Activated T-helper 9 cell treated with anti-CD3 and anti-CD28 coated beads, Interleukin-2, amount 50 U/mL, for 16 hours (primary cell): Measurements from ENCODE around the gene CAMK2N2.
A peak's percentile ranks its signal among the peaks of the same experiment; 100 is the strongest.

ENCODE experiments used
- DNase-seq: peaks from one replicate; pipeline ENCODE4 v3.0.0-alpha.2; 2020; ENCODE audit warnings: low read depth

The CAMK2N2 gene

GRCh38 chr3:184261270-184261853 is at the start of gene CAMK2N2:
Gene CAMK2N2, minus strand, starts transcription at chr3:184261553. Its CDS starts 268 bp downstream, at chr3:184261285.
- DNase-seq, result peak; percentile 54

DNA sequence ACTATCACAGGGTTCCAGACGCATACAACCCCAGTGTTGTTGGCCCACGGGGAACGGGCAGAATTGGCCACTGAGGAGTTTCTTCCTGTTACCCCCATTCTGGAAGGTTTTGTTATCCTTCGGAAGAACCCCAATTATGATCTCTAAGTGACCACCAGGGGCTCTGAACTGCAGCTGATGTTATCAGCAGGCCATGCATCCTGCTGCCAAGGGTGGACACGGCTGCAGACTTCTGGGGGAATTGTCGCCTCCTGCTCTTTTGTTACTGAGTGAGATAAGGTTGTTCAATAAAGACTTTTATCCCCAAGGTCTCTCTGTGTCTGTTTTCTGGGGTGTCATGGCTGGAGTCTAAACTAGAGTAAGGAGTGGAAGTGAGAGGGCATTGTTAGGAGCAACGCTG is 47.4 kb upstream of the CAMK2N2 start:
- DNase-seq, result no peak

GRCh38 chr3:184307915-184308314 is 46.6 kb upstream of the CAMK2N2 start:
- no peak for DNase-seq

DNA sequence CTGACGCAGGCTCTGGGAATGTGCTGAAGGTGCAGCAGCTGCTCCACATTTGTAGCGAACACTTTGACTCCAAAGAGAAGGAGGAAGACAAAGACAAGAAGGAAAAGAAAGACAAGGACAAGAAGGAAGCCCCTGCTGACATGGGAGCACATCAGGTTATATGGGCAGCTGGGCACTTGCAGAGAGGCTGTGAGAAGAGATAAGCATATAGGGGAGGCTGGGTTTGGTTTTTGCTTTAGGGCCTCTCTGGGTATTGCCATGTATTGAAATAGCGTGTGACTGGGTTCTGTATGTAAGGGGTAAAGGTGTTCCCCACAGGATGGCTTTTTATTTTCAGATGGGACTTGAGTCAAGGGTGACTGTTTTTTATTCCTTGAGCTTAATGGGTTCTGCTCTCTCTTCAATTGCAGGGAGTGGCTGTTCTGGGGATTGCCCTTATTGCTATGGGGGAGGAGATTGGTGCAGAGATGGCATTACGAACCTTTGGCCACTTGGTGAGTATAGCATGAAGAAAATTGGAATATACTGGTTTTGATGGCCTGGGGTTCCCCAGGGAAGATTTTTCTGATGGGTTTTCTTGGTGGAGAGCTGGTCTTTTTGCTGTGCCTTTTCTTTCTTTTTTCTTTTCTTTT is 45.1 kb upstream of the CAMK2N2 start:
- DNase-seq, result no peak

GRCh38 chr3:184305577-184305976 is 44.2 kb upstream of the CAMK2N2 start:
- DNase-seq, result no peak

- no peak for DNase-seq
These were observed 39.0 kb upstream of the CAMK2N2 start for GRCh38 chr3:184300378-184300720.

DNA sequence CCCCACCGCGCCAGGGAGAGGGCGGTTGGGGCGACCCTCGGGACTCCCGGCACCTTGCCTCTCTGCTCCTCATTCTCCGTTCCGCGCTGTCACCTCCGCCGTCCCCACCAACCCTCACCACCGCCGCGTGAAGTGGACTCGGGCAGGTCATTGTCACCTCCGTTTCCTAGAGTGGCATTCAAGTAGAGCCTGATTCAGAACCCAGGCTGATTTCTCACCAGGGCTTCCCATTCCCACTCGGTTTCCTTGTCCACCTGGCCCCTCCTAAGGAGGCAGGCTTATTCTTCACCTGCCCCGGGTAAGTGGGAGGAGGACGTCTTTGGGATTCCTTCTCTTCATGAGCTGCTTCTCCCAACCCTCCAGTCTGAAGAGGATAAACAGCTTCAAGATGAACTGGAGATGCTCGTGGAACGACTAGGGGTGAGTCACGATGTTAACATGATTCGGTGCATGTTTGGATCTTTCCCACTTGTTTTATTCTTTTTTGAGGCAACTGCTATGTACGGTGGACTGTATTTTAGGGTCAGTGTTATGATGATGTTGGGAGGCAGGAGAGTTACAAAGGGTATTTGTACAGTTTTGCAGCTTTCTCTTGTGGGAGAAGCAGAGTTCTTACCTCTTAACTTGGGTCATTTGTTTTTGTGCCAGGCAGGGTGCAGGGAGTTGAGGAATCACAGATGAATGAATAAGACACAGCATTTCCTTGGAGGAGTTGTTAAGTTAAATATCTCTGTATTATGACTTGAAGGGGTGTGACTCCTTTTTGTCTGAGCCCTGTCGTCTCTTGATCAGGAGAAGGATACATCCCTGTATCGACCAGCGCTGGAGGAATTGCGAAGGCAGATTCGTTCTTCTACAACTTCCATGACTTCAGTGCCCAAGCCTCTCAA is 38.4 kb upstream of the CAMK2N2 start:
- no peak for DNase-seq

DNA sequence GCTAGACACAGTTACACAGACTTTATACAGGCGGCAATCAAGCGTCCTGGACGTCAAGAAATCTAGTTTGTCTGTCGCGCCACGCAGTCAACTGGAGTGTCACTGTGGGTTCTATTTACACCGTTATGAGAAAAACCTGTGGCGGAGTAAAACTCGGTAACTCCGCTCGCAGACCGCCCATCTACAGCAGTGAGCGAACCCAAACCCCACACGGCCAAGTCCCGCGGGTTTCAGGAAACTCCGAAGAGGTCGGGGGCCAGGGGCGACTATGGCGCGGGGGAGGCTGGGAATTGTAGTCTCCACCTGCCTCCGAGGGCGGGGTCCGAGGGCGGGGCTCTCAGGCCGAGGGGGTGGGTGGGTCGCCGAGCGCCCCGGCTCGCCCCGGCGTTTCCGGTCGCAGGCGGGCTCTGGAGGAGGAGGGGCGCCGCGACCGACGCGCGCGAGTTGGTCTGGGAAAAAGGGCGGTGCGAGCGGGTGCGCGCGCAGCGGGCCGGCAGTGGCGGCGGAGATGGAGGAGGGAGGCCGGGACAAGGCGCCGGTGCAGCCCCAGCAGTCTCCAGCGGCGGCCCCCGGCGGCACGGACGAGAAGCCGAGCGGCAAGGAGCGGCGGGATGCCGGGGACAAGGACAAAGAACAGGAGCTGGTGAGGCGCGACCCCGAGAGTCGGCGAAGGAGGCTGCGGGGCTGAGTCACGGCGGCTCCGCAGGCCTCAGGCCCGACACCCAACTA is 37.6 kb upstream of the CAMK2N2 start, which contains the start of gene PSMD2:
TSS of gene PSMD2 (plus strand) at position 483 of the 729 bp plus-strand sequence. CDS start at position 509, 26 bp downstream.
- DNase-seq, result peak; percentile 99

DNA sequence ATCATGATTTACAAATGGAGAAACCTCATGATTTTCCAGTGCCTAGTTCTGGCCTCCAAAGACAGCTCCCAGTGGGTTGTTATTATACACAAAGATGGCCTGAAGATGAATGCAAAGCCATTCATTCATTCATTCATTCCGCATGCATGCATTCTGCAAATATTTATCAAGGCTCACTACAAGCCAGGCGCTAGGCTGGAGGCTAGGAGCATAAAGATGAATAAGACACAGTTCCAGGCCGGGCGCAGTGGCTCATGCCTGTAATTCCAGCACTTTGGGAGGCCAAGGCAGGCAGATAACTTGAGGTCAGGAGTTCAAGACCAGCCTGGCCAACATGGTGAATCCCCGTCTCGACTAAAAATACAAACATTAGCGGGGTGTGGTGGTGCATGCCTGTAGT is 35.3 kb upstream of the CAMK2N2 start:
- DNase-seq, result no peak

- no peak for DNase-seq
These were observed 34.4 kb upstream of the CAMK2N2 start for GRCh38 chr3:184295771-184296170.

- DNase-seq, result no peak
These were observed 30.5 kb upstream of the CAMK2N2 start for GRCh38 chr3:184291738-184292445.

- no peak for DNase-seq
These were observed 29.8 kb upstream of the CAMK2N2 start for GRCh38 chr3:184291044-184291737.

DNA sequence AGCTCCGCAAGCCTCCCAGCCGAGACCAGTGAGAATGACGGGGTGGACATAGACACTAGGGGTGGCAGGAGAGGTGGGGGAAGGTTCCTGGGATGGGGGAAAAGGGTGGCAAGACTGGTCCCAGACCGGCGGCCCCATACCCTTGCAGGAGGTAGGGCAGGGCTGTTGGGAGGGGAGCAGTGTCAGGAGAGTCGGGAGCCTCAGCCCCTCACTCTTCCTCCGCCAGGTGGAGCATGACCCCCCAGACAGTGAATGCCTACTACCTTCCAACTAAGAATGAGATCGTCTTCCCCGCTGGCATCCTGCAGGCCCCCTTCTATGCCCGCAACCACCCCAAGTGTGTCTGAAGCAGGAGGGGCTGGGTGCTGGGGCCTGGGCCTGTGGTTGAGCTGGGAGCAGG is 29.0 kb upstream of the CAMK2N2 start:
- no peak for DNase-seq

GRCh38 chr3:184289426-184289938 is 28.1 kb upstream of the CAMK2N2 start:
- peak; percentile 54 for DNase-seq

DNA sequence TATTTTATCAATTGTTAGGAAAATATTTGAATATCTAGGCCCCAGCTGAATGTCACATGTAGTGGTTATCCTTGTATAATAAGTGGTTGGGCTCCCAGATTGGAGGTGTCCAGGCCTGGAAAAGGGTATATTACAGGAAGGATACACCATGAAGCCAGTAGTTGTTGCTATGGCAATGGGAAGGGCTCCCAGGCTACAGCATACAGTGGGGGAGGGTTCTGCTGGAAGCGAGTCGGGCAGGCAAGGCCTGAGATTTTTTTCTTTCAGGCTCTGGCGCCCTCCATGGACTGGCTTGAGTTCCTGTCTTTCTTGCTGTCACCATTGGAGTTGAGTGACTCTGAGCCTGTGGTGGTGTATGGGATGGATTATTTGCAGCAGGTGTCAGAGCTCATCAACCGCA is 23.3 kb upstream of the CAMK2N2 start:
- no peak for DNase-seq

DNA sequence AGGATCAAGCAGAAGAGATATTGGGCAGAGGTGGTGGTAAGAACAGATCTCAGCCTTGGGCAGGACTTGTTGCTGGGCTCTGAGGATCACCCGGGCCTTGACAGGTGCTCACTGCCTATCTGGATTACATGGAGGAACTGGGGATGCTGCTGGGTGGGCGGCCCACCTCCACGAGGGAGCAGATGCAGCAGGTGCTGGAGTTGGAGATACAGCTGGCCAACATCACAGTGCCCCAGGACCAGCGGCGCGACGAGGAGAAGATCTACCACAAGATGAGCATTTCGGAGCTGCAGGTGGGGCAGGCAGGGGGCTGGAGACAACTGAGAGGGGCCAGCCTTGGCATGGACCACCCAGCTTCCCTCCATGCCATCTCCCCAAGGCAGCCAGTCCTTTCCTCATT is 22.3 kb upstream of the CAMK2N2 start:
- DNase-seq, result no peak

- DNase-seq, result no peak
These were observed 21.6 kb upstream of the CAMK2N2 start for GRCh38 chr3:184282941-184283340.

- no peak for DNase-seq
These were observed 16.0 kb upstream of the CAMK2N2 start for GRCh38 chr3:184277366-184277765.

- no peak for DNase-seq
These were observed 14.9 kb upstream of the CAMK2N2 start, which contains the start of gene ECE2 for GRCh38 chr3:184275961-184276910. Gene ECE2, plus strand, starts transcription at chr3:184276022. Its CDS starts 132 bp downstream, at chr3:184276154.

DNA sequence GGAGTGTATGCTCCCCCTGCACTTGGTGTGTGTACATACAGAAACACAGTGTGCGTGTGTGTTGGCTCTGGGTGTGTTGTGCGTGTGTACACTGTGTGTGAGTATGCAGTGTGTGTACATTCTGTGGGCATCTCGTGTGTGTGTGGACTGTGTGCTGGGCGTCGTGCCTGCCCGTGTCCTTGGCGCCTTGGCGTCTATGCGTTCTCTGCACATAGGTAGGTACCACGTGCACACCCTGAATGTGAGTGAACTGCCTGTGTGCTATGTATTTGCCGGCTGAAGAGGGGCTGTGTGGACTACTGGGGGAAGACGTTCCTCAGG is 14.0 kb upstream of the CAMK2N2 start:
- DNase-seq, result no peak
